ENCODE results near the gene INHBC.

- TF ChIP-seq CTCF (IDR thresholded peaks at IDR 0.05) (no peak), POLR2A (IDR thresholded peaks at IDR 0.05) (no peak)
Observed at GRCh38 chr12:57467212-57467874, 32.8 kb downstream of the INHBC start.

All from testis (tissue), 2 donors.